ENCODE data around the gene ARAP3. TPM values are rescaled to one million over a fixed set of nuclear protein-coding genes. Genes with fewer than 3 reads are reported as not detected.
A peak's percentile ranks its signal among the peaks of the same experiment; 100 is the strongest.

Gene ARAP3
- total and polyA plus RNA-seq, 9 of the 15 experiments (the other 6 are each of a cell fraction or from before 2014, with no cell fraction given), result 0.83 to 25.7 (median 6.4) TPM

GRCh38 chr5:141605523-141606277, 76.3 kb downstream of the ARAP3 start (continued):
- TF ChIP-seq NR3C1 (CRISPR knock-in tag; IDR thresholded peaks at IDR 0.05) (no peak), ZNF699 (CRISPR knock-in tag; IDR thresholded peaks at IDR 0.05; ENCODE audit: insufficient replicate concordance) (no peak), ZNF134 (CRISPR knock-in tag; conservative IDR thresholded peaks at IDR 0.05) (no peak), EP400 (IDR thresholded peaks at IDR 0.05) (peak; percentile 48; the same call in 1 of the 2 replicates), GATA2 (CRISPR knock-in tag; IDR thresholded peaks at IDR 0.05) (peak; percentile 81), GTF2A2 (tag; IDR thresholded peaks at IDR 0.05) (no peak), NCOA2 (IDR thresholded peaks at IDR 0.05; ENCODE audit: partially characterized antibody in 2 of 2) (peak; percentile 8 to 63), TARDBP (IDR thresholded peaks at IDR 0.05) (peak; percentile 31; the same call in 1 of the 2 replicates), RREB1 (CRISPR knock-in tag; IDR thresholded peaks at IDR 0.05) (peak; percentile 44; the same call in 1 of the 2 replicates), PRDM10 (IDR thresholded peaks at IDR 0.05; ENCODE audit: partially characterized antibody) (peak; percentile 58), HLTF (IDR thresholded peaks at IDR 0.05) (peak; percentile 21; the same call in 1 of the 2 replicates), ZNF77 (CRISPR knock-in tag; IDR thresholded peaks at IDR 0.05) (no peak), ZZZ3 (IDR thresholded peaks at IDR 0.05) (no peak), ZNF253 (CRISPR knock-in tag; conservative IDR thresholded peaks at IDR 0.05) (no peak), SAP30 (IDR thresholded peaks at IDR 0.05; ENCODE audit: borderline replicate concordance, insufficient read depth, low read depth, low read length, poor library complexity, severe bottlenecking) (no peak), ZNF282 (CRISPR knock-in tag; IDR thresholded peaks at IDR 0.05) (no peak), ZKSCAN3 (CRISPR knock-in tag; IDR thresholded peaks at IDR 0.05) (no peak), NBN (IDR thresholded peaks at IDR 0.05; ENCODE audit: low read depth) (peak; percentile 86; the same call in 1 of the 2 replicates), SMARCA5 (IDR thresholded peaks at IDR 0.05) (no peak), CBFA2T2 (conservative IDR thresholded peaks at IDR 0.05) (peak; percentile 92), CREBBP (IDR thresholded peaks at IDR 0.05; ENCODE audit: low read depth, low read length) (no peak), PRMT5 (CRISPR knock-in tag; IDR thresholded peaks at IDR 0.05) (no peak)

Data from K562 (cell line).